ENCODE data around the gene RTKN. TPM values are rescaled to one million over a fixed set of nuclear protein-coding genes. Genes with fewer than 3 reads are reported as not detected.

Gene RTKN
- total and polyA plus RNA-seq, 2 of the 13 experiments (the other 11 are each of a cell fraction or from before 2014, with no cell fraction given), result 159 to 166 TPM

GRCh38 chr2:74413001-74413698 is 28.6 kb downstream of the RTKN start (continued):
- TF ChIP-seq HOXA9 (CRISPR knock-in tag; IDR thresholded peaks at IDR 0.05; ENCODE audit: borderline replicate concordance), result no peak
- TF ChIP-seq ZNF10 (CRISPR knock-in tag; IDR thresholded peaks at IDR 0.05; ENCODE audit: borderline replicate concordance, low read depth), result no peak
- no peak for TF ChIP-seq ELK4 (CRISPR knock-in tag; IDR thresholded peaks at IDR 0.05; ENCODE audit: borderline replicate concordance)
- TF ChIP-seq SP140L (CRISPR knock-in tag; IDR thresholded peaks at IDR 0.05; ENCODE audit: borderline replicate concordance), result no peak
- TF ChIP-seq NFYB (CRISPR knock-in tag; IDR thresholded peaks at IDR 0.05), result no peak
- peak; percentile 57 for TF ChIP-seq ZNF709 (CRISPR knock-in tag; IDR thresholded peaks at IDR 0.05)
- TF ChIP-seq FOXK1 (CRISPR knock-in tag; IDR thresholded peaks at IDR 0.05; ENCODE audit: borderline replicate concordance, low read depth), result no peak
- peak; percentile 76 for TF ChIP-seq ZNF770 (CRISPR knock-in tag; IDR thresholded peaks at IDR 0.05)
- TF ChIP-seq ZBTB21 (CRISPR knock-in tag; IDR thresholded peaks at IDR 0.05), result no peak
- no peak for TF ChIP-seq AHDC1 (CRISPR knock-in tag; IDR thresholded peaks at IDR 0.05; ENCODE audit: borderline replicate concordance)
- no peak for TF ChIP-seq ZNF782 (CRISPR knock-in tag; IDR thresholded peaks at IDR 0.05; ENCODE audit: borderline replicate concordance)
- 0 out of 2 replicates have a peak, but pooled peaks have one; percentile 2 for TF ChIP-seq ZNF136 (CRISPR knock-in tag; IDR thresholded peaks at IDR 0.05; ENCODE audit: low read depth)
- no peak for TF ChIP-seq SOX6 (IDR thresholded peaks at IDR 0.05)
- TF ChIP-seq SOX6 (CRISPR knock-in tag; IDR thresholded peaks at IDR 0.05), result peak; percentile 48; the same call in 1 of the 2 replicates
- no peak for TF ChIP-seq PAX8 (CRISPR knock-in tag; IDR thresholded peaks at IDR 0.05; ENCODE audit: borderline replicate concordance)
- no peak for TF ChIP-seq ZNF484 (CRISPR knock-in tag; IDR thresholded peaks at IDR 0.05; ENCODE audit: borderline replicate concordance, low read depth)
- peak; percentile 54; the same call in 1 of the 2 replicates for TF ChIP-seq HOXA3 (CRISPR knock-in tag; IDR thresholded peaks at IDR 0.05)
- peak; percentile 68; the same call in 1 of the 2 replicates for TF ChIP-seq SP4 (CRISPR knock-in tag; IDR thresholded peaks at IDR 0.05)
- TF ChIP-seq ZNF780A (CRISPR knock-in tag; IDR thresholded peaks at IDR 0.05), result no peak
- 0 out of 2 replicates have a peak, but pooled peaks have one; percentile 61 for TF ChIP-seq FIP1L1 (IDR thresholded peaks at IDR 0.05; ENCODE audit: borderline replicate concordance, insufficient read depth, low read depth, low read length)
- TF ChIP-seq PHF21A (CRISPR knock-in tag; IDR thresholded peaks at IDR 0.05), result peak; percentile 79
